WTC11 (cell line): ENCODE results near the gene POLR2L. TPM values are rescaled to one million over a fixed set of nuclear protein-coding genes. Genes with fewer than 3 reads are reported as not detected.

ENCODE experiments used
- ATAC-seq: fragments of 200-7000 bp; cut with Tn5 transposase; 2 replicates; pipeline ENCODE4 v1.10.0; 2021; ENCODE audit warnings: mild to moderate bottlenecking, moderate library complexity
- CTCF ChIA-PET: fragments of 300-600 bp; sonication (Branson Sonifier 250); formaldehyde crosslinking; loops from one replicate; lab custom pipeline; 2021; ENCODE audit warnings: antibody characterized with exemption; lab: Charles Lee
- POLR2A ChIA-PET: fragments of 350-600 bp; sonication (Branson Sonifier 250); formaldehyde crosslinking; loops from one replicate; lab custom pipeline; 2021; ENCODE audit warnings: antibody characterized with exemption; lab: Charles Lee
- DNase-seq: peaks from one replicate; pipeline ENCODE4 v3.0.0; 2021; ENCODE audit warnings: low spot score
- H3K27ac Mint-ChIP-seq: 2 replicates; pipeline ENCODE4 v1.8.0; 2021; ENCODE audit warnings: mixed read lengths
- H3K27me3 Mint-ChIP-seq: 2 replicates; pipeline ENCODE4 v1.8.0; 2021; ENCODE audit warnings: low read depth, mild to moderate bottlenecking, moderate library complexity, mixed read lengths
- H3K36me3 Mint-ChIP-seq: 2 replicates; pipeline ENCODE4 v1.8.0; 2021; ENCODE audit warnings: mixed read lengths
- H3K4me1 Mint-ChIP-seq: 2 replicates; pipeline ENCODE4 v1.8.0; 2022; ENCODE audit warnings: mixed read lengths
- H3K4me3 Mint-ChIP-seq: 2 replicates; pipeline ENCODE4 v1.8.0; 2021; ENCODE audit warnings: mild to moderate bottlenecking, moderate library complexity, mixed read lengths
- H3K9me3 Mint-ChIP-seq: 2 replicates; pipeline ENCODE4 v1.8.0; 2021; ENCODE audit warnings: mixed read lengths
- ATF1 ChIP-seq: sonication (generic); formaldehyde crosslinking; IDR thresholded peaks from 2 replicates; pipeline ENCODE4 v1.8.1; 2023; ENCODE audit warnings: mild to moderate bottlenecking, moderate library complexity, missing genetic modification reagents
- ATF6 ChIP-seq: sonication (generic); formaldehyde crosslinking; IDR thresholded peaks from 2 replicates; pipeline ENCODE4 v1.8.1; 2023; ENCODE audit warnings: mild to moderate bottlenecking, missing genetic modification reagents
- E2F4 ChIP-seq: sonication (generic); formaldehyde crosslinking; IDR thresholded peaks from 2 replicates; pipeline ENCODE4 v1.8.1; 2022; ENCODE audit warnings: low read depth, mild to moderate bottlenecking, moderate library complexity, missing genetic modification reagents, borderline replicate concordance
- EMX1 ChIP-seq: fragments of 250-450 bp; sonication (Bioruptor Pico); IDR thresholded peaks from 2 replicates; pipeline ENCODE4 v1.8.0; 2021; ENCODE audit warnings: mild to moderate bottlenecking
- GABPB1 ChIP-seq: sonication (generic); formaldehyde crosslinking; IDR thresholded peaks from 2 replicates; pipeline ENCODE4 v1.8.1; 2023; ENCODE audit warnings: mild to moderate bottlenecking, missing genetic modification reagents
- HMGA2 ChIP-seq: fragments of 250-450 bp; sonication (Bioruptor Pico); IDR thresholded peaks from 2 replicates; pipeline ENCODE4 v1.4.0; 2021; ENCODE audit warnings: mild to moderate bottlenecking, moderate library complexity
- JUN ChIP-seq: sonication (generic); formaldehyde crosslinking; IDR thresholded peaks from 2 replicates; pipeline ENCODE4 v1.8.0; 2023; ENCODE audit warnings: mild to moderate bottlenecking, missing genetic modification reagents
- NR1H2 ChIP-seq: sonication (generic); formaldehyde crosslinking; IDR thresholded peaks from 2 replicates; pipeline ENCODE4 v1.9.0; 2021; ENCODE audit warnings: mild to moderate bottlenecking, moderate library complexity, missing genetic modification reagents
- USF2 ChIP-seq: sonication (generic); formaldehyde crosslinking; IDR thresholded peaks from 2 replicates; pipeline ENCODE4 v1.8.1; 2023; ENCODE audit warnings: mild to moderate bottlenecking, missing genetic modification reagents, moderate library complexity
- ZNF219 ChIP-seq: sonication (generic); formaldehyde crosslinking; IDR thresholded peaks from 2 replicates; pipeline ENCODE4 v1.8.0; 2023; ENCODE audit warnings: missing genetic modification reagents, mild to moderate bottlenecking, borderline replicate concordance
- ZNF232 ChIP-seq: sonication (generic); formaldehyde crosslinking; IDR thresholded peaks from 2 replicates; pipeline ENCODE4 v1.8.0; 2022; ENCODE audit warnings: mild to moderate bottlenecking, missing genetic modification reagents
- ZNF671 ChIP-seq: fragments of 250-450 bp; sonication (Bioruptor Pico); IDR thresholded peaks from 2 replicates; pipeline ENCODE4 v1.8.0; 2021; ENCODE audit warnings: mild to moderate bottlenecking
- total RNA-seq: library from RNA; stranded (reverse); gene quantifications from 3 replicates; pipeline ENCODE4 v1.2.3, GENCODE V29; 2021
- TF ChIP-seq, protein P1 (sequence below): fragments of 250-450 bp; sonication (Bioruptor Pico); IDR thresholded peaks from 2 replicates; pipeline ENCODE4 v1.8.0; 2021; ENCODE audit warnings: mild to moderate bottlenecking
- TF ChIP-seq, protein P2 (sequence below): fragments of 250-450 bp; sonication (Bioruptor Pico); IDR thresholded peaks from 2 replicates; pipeline ENCODE4 v1.9.0; 2021; ENCODE audit warnings: mild to moderate bottlenecking
- TF ChIP-seq, protein P3 (sequence below): fragments of 250-450 bp; sonication (Bioruptor Pico); conservative IDR thresholded peaks from 2 replicates; pipeline ENCODE4 v1.9.0; 2021; ENCODE audit warnings: mild to moderate bottlenecking
- TF ChIP-seq, protein P4 (sequence below): sonication (generic); formaldehyde crosslinking; conservative IDR thresholded peaks from 2 replicates; pipeline ENCODE4 v1.8.1; 2023; ENCODE audit warnings: mild to moderate bottlenecking, low read depth, missing genetic modification reagents, moderate library complexity
- TF ChIP-seq, protein P5 (sequence below): fragments of 250-450 bp; sonication (Bioruptor Pico); IDR thresholded peaks from 2 replicates; pipeline ENCODE4 v2.1.2; 2022; ENCODE audit warnings: mild to moderate bottlenecking, moderate library complexity
- TF ChIP-seq, protein P6 (sequence below): sonication (generic); formaldehyde crosslinking; conservative IDR thresholded peaks from 2 replicates; pipeline ENCODE4 v1.8.1; 2022; ENCODE audit warnings: mild to moderate bottlenecking, missing genetic modification reagents
- TF ChIP-seq, protein P7 (sequence below): sonication (generic); formaldehyde crosslinking; IDR thresholded peaks from 2 replicates; pipeline ENCODE4 v1.8.0; 2022; ENCODE audit warnings: mild to moderate bottlenecking, missing genetic modification reagents

Gene POLR2L
- total RNA-seq, 1 experiment from 2014 or later: 152 TPM

DNA sequence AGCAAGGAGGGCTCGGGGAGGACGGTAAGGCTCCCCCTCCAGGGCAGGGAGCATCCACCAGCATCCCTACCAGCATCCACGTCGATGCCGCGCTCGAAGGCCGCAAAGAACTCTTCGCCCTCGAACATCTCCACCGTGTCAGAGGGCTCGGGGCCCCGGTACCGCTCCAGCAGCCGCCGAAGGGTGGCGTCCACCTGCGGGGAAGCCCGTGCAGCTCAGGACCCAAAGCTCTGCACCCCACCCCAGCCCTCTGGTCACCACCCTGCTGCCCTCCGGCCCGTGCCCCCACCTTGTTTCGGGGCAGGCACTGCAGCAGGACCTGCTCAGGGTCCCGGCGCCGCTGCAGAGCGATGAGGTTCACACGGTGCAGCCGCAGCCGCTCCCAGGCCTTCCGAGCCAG, 41.9 kb downstream of the POLR2L start:
- DNase-seq (no peak), ATAC-seq (no peak)
- Mint-ChIP-seq H3K4me3 (no peak overlapping the region), H3K4me1 (peaks cover 17% of the 10 kb centered on the region), H3K27me3 (no peaks in the 10 kb centered on the region), H3K9me3 (no peaks in the 10 kb centered on the region), H3K36me3 (no peaks in the 10 kb centered on the region), H3K27ac (no peak overlapping the region)
- no peak for TF ChIP-seq ZNF219 (CRISPR knock-in tag)
- TF ChIP-seq GABPB1 (CRISPR knock-in tag): no peak
- no peak for TF ChIP-seq USF2
- TF ChIP-seq NR1H2: no peak
- TF ChIP-seq ZNF232 (CRISPR knock-in tag): no peak
- TF ChIP-seq ATF6: no peak
- TF ChIP-seq ZNF671 (CRISPR knock-in tag): no peak
- TF ChIP-seq ATF1 (CRISPR knock-in tag): no peak
- TF ChIP-seq JUN (CRISPR knock-in tag): no peak
- TF ChIP-seq HMGA2: no peak
- TF ChIP-seq, protein P1, sequence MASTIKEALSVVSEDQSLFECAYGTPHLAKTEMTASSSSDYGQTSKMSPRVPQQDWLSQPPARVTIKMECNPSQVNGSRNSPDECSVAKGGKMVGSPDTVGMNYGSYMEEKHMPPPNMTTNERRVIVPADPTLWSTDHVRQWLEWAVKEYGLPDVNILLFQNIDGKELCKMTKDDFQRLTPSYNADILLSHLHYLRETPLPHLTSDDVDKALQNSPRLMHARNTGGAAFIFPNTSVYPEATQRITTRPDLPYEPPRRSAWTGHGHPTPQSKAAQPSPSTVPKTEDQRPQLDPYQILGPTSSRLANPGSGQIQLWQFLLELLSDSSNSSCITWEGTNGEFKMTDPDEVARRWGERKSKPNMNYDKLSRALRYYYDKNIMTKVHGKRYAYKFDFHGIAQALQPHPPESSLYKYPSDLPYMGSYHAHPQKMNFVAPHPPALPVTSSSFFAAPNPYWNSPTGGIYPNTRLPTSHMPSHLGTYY: no peak
- TF ChIP-seq, protein P2, sequence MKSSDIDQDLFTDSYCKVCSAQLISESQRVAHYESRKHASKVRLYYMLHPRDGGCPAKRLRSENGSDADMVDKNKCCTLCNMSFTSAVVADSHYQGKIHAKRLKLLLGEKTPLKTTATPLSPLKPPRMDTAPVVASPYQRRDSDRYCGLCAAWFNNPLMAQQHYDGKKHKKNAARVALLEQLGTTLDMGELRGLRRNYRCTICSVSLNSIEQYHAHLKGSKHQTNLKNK: no peak
- CTCF ChIA-PET: no interaction called here
- POLR2A ChIA-PET: no interaction called here

DNA sequence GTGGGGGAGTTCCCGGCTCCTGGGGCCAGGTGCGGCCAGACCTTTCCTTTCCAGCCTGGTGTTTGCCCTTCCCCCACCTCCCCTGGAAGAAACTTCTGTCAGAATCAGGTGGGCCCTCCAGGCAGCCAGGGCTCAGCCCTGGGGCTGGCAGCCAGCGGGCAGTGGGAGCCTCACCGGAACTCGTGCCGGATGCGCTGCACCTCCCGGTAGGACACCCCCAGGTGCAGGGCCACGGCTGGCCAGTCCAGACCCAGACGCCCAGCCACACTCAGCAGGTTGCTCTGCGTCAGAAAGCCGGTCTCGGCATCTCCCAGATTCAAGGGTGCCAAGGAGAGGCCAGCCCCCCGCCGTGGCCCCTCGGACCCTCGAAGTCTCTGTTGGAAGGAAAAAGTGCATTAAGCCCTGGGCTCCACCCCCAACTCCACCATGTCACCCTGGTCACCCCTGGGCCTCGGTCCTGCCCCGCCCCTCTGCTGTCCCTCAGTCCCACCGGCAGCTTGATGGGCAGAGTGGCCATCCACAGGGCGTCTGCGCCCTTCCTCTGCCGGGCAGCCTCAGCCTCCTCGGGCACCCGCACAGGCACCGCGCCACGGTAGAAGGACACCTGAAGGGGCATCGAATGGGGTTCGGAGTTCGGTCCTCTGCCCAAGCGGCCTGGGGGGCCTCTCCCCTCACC, 42.5 kb downstream of the POLR2L start:
- Mint-ChIP-seq H3K4me1 (peaks cover 16% of the 10 kb centered on the region), H3K9me3 (no peaks in the 10 kb centered on the region), H3K27ac (no peak overlapping the region), H3K27me3 (no peaks in the 10 kb centered on the region), H3K36me3 (no peaks in the 10 kb centered on the region), H3K4me3 (no peak overlapping the region)
- POLR2A ChIA-PET: no interaction called here
- CTCF ChIA-PET: no interaction called here
- DNase-seq (no peak), ATAC-seq (no peak)
- TF ChIP-seq EMX1 (CRISPR knock-in tag): no peak
- TF ChIP-seq, protein P3, sequence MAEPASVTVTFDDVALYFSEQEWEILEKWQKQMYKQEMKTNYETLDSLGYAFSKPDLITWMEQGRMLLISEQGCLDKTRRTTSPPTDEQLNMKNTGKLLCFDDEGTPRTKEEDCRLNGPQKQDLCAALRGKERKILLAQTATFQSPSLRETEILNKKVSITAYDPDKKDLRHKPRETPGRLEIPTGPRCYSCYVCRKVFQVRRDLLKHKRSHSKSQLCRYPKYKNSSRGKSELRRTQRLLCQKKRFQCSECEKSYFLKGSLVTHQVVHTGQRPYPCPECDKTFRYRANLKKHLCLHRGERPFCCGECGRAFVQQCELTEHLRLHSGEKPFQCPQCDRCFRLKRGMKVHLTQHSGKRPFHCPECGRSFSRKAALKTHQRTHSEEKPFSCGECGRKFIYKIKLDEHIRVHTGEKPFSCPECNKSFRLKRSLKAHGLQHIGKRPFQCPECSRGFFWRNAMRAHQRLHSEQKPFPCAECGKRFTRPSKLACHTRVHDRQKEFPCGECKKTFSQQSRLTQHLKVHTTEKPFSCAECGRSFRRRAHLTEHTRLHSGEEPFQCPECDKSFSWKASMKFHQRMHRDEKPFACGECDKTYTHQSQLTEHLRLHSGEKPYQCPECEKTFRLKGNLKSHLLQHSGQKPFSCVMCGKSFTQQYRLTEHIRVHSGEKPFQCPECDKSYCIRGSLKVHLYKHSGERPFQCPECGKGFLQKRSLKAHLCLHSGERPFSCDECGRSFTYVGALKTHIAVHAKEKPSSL (CRISPR knock-in tag): no peak
- TF ChIP-seq, protein P4, sequence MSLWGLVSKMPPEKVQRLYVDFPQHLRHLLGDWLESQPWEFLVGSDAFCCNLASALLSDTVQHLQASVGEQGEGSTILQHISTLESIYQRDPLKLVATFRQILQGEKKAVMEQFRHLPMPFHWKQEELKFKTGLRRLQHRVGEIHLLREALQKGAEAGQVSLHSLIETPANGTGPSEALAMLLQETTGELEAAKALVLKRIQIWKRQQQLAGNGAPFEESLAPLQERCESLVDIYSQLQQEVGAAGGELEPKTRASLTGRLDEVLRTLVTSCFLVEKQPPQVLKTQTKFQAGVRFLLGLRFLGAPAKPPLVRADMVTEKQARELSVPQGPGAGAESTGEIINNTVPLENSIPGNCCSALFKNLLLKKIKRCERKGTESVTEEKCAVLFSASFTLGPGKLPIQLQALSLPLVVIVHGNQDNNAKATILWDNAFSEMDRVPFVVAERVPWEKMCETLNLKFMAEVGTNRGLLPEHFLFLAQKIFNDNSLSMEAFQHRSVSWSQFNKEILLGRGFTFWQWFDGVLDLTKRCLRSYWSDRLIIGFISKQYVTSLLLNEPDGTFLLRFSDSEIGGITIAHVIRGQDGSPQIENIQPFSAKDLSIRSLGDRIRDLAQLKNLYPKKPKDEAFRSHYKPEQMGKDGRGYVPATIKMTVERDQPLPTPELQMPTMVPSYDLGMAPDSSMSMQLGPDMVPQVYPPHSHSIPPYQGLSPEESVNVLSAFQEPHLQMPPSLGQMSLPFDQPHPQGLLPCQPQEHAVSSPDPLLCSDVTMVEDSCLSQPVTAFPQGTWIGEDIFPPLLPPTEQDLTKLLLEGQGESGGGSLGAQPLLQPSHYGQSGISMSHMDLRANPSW (CRISPR knock-in tag): no peak
- no peak for TF ChIP-seq USF2
- no peak for TF ChIP-seq ZNF232 (CRISPR knock-in tag)
- TF ChIP-seq, protein P5, sequence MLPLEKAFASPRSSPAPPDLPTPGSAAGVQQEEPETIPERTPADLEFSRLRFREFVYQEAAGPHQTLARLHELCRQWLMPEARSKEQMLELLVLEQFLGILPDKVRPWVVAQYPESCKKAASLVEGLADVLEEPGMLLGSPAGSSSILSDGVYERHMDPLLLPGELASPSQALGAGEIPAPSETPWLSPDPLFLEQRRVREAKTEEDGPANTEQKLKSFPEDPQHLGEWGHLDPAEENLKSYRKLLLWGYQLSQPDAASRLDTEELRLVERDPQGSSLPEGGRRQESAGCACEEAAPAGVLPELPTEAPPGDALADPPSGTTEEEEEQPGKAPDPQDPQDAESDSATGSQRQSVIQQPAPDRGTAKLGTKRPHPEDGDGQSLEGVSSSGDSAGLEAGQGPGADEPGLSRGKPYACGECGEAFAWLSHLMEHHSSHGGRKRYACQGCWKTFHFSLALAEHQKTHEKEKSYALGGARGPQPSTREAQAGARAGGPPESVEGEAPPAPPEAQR (CRISPR knock-in tag): no peak
- TF ChIP-seq E2F4 (CRISPR knock-in tag): no peak
- TF ChIP-seq, protein P6, sequence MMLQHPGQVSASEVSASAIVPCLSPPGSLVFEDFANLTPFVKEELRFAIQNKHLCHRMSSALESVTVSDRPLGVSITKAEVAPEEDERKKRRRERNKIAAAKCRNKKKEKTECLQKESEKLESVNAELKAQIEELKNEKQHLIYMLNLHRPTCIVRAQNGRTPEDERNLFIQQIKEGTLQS: no peak
- TF ChIP-seq, protein P7, sequence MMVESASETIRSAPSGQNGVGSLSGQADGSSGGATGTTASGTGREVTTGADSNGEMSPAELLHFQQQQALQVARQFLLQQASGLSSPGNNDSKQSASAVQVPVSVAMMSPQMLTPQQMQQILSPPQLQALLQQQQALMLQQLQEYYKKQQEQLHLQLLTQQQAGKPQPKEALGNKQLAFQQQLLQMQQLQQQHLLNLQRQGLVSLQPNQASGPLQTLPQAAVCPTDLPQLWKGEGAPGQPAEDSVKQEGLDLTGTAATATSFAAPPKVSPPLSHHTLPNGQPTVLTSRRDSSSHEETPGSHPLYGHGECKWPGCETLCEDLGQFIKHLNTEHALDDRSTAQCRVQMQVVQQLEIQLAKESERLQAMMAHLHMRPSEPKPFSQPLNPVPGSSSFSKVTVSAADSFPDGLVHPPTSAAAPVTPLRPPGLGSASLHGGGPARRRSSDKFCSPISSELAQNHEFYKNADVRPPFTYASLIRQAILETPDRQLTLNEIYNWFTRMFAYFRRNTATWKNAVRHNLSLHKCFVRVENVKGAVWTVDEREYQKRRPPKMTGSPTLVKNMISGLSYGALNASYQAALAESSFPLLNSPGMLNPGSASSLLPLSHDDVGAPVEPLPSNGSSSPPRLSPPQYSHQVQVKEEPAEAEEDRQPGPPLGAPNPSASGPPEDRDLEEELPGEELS (CRISPR knock-in tag): no peak
